Eye (tissue), 1 donor: ENCODE results near the gene USP2.

Experiments
- DNase-seq: peaks from one replicate; pipeline ENCODE4 v3.0.0-alpha.2; 2015

The USP2 gene

DNA sequence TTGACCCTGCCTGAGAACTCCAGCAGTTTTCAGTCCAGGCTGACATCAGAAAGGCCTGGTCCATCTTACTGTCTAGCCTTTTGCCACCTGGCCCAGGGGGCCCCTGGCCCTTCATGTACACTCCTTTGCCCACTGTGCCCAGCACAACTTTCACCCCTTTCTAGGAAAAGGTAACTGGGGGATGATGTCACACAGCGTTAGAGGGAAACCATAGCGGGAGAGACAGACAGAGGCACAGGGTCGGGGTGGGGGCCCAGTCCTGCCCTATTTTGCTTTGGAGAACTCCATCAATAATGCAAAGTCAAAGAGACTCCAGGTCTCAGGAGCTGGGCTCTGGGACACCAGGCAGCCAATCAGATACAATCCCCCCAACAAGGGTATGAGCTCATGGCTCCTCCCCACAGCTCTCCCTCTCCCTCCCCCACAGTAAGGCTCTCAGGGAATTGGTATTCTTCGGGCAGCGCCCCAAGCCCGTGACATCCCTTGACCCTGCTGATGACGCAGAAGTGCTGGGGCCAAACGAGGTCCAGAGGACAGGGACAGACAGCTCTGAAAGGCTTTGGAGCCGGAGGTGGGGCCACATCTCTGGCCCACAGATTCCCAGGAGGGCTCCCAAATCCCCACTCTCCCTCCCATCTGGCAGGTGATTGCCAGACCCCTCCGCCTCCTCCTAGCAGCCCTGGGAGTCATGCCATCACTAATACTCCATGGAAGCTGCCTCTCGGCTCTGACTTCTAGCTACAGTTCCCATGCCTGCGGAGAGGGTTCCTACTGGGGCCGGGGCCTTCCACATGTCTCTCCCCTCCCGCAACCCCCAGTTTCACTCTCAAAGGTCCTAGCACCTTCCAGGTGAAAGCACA lies 5.9 kb downstream of the USP2 start:
- DNase-seq: peak; percentile 46

DNA sequence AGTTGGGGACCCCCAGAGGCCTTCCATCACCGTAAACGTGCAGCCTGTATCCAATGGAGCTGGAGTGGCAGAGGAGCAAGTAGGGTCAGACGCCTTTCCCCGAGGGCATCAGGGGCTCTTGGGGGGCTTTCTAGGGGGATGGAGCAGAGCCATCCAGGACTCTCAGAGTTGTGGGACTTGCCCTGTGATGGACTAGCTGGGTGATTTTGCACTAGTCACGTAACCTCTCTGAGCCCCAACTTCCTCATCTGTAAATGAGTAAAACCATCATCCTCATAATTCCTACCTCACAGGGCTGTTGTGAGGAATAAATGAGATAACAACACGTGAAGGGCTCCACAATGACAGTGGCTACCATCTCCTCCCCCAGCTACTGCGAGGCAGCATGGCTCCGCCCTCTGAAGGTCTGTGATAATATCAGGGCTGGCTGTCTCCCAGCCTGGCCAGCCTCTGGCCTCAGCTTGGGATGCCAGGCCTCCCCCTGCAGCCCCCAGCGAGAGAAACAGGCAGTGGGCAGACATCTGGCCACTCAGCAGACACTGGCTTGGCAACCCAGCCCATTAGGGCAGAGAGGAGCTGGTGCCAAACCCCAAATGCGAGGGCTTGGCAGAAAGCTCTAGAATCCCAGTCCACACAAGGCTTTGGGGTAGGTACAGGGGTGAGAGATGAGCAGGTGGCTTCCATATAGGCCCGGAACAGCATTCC lies 6.7 kb downstream of the USP2 start:
- no peak for DNase-seq

DNA sequence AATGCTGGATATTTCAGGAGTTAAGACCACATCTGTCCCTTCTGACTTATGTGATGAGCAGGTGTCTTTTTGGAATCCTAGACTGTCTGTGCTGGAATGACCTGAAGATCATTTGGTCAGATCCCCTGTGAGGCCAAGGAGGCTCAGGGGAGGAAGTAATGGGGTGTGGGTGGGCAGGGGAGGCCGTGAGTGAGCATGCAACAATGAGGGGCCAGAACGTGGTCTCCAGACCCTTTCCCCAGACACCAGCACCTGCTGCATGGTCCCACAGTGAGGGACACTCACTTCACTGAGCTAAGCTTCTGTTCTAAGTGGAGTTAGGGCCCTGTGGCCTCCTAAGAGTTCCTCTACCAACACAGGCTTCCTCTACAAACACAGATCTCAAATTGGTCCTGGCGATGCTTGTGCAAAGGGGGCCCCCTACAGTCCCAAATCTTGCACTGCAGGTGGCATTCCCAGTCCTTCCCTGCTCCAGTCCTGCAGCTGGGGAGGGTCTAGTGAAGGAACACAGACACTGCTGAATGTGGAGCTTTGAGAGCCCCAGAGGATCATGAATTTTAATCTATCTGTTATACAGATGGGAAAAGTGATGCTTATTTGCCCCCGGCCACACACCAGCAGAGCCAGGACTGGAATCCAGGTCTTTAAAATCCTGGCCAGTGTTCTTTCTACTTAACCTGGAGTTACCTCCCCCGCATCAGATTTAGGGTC lies 7.4 kb downstream of the USP2 start:
- DNase-seq: peak; percentile 94

DNA sequence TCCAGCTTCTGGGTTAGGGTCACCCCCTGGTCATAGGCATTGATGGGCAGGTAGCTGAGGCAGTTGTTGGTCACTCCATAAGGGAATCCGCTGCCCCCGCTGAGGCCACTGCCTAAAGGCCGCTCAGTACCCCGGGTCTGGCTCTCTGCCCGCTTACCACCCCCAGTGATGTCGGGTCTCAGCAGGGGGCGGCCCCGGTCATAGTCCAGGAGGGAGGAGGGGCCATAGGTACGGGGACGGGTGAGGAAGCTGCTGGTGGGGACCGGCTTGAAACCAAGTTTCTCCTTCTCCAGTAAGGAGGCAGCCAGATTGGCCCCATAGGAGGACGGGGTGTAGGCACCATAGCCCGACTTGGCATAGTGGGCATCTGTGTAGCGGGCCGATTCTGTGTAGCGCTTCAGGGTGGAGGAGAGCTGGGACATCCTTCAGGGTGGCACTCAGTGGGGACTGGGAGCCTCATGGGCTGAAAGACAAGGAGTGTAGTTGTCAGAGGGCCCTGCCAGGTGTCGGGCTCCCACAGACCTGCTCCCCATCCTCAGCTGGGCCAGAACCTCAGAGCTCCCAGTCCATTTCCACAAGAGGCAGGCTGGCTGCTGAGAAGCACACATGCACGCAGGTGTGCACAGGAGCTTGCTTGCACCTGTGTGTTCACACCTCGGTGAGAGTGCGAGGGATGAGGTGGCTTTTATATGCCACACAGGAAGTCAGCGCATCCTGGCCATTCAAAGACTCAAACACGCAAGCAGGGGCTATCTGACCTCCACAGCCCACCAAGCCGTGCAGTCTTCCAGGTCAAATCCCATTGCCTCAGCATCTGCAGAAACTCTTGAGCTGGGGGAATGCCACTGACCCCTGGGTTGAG lies 8.2 kb downstream of the USP2 start:
- DNase-seq: no peak

DNA sequence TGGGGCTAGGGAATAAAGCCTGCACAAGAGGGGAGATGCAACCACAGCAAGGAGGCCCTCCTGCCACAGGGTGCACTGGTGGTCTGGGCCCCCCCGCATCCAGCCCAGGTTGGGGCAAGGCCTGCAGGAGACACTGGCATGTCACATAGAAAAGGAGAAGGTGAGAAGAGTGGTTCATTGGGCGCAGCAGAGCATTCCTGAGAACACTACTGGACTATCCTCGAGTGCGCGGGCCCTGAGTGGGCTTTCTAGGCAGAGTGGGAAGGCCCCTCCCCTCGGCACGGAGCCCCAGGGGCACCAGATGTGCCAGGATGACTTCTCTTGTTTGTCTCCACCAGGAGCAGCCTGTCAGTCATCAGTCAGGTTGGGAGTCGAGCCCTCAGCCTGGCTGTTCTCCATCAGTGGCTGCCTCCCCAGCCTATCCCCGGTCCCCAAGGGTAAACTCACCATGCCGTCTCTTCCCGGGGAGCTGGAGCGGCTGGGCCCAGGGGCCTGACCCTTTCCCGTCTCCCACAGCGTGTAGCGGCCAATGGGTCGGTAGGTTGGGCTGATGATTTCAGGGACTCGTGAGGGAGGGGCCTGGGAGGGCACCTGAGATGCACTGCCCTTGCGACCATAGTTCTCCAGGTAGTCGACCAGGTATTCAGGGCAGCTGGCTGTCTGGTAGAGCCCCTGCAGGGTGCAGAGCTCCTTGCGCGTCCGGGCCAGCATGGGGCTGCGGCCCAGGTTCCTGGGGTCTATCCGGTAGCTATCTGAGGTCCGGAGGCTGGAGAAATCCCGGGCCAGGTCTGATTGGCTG lies 9.0 kb downstream of the USP2 start:
- DNase-seq: no peak

DNA sequence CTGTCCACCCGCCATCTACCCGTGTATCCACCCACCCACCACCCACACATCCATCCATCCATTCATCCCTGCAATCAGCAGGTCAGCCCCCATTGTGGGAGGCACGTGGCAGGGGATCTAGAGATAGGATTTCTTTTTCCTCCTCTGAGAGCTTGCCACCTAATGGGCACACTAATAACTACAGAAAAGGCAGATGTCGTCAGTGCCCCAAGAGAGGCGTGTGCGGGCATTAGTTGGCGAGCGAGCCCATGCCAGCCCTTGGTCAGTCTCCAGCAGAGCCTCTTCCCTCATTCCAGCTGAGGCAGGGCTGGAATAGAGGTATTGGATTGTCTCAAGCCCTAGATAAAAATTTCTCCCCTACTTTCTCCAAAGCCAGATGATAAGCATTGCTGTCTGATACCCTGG lies 9.7 kb downstream of the USP2 start:
- peak; percentile 63 for DNase-seq

GRCh38 chr11:119371067-119371601 lies 10.4 kb downstream of the USP2 start:
- no peak for DNase-seq

DNA sequence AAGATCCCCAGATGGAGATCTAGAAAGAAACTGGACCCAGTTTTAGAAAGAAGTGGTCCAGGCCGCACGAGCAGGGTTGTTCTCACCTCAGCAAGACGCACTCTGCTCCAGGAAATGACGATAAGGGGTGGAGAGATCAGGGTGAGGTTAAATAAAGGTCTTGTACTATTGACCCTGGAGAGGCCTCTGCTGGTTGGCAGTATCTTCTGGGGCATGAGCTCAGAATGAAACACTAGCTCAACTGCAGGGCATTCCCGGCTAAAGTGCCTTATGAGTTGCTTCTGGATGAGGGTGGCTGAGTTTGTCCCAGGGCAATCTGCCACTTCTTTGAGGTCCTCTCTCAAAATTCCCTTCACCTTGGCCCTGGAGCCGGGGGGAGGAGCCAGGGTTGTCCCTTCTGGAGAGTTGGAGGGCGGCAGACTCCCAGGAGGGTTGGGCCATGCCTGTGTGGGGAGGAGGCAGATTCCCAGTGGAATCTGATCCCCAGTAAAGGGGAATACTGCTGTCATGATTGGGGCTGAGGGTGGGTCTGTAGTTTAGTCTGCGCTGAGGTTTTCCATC lies 10.9 kb downstream of the USP2 start:
- DNase-seq: no peak

- DNase-seq: peak; percentile 69
Measured at GRCh38 chr11:119369132-119369925, 12.2 kb downstream of the USP2 start.

DNA sequence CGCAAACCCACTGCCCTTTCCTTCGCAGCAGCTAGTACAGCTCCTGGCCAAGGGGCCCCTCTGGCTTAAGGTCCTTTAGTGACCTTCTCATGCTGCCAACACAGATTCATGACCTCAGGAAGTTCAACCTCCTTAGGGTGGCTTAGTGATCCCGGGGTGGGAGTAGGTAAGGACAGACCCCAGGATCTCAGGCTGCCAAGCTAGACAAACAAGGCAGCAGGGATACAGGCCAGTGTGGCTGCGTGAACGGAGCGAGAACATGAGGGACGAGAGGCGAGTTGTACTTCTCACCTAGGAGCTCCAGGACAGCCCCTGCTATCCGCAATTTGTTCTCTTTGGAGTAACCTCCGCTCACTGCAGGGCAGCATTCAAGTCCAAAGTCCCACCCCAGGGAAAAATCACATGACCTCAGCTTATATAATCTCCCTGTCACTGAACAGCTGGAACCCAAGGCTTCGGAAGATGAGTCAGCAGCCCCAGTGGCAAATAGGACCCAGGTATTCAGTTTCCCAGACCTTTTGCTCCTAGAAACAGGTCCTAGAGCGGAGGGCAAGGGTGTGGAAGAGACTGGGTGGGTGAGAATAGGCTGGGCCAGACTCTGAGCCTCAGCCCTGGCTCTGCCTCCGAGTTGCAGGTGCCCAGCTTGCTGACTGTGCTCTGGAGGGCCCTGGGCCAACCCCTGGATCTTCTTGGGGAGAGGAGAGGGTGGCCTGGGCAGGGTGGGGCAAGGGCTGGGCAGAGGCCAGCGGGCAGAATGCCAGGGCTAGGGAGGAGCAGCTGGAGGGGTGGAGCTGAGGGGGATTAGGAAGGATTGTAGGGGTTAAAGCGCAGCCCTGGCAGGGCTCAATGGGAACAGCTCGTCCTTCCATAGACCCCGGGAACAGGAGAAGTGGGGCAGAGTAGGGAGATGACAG lies 13.1 kb downstream of the USP2 start:
- DNase-seq: peak; percentile 63

DNA sequence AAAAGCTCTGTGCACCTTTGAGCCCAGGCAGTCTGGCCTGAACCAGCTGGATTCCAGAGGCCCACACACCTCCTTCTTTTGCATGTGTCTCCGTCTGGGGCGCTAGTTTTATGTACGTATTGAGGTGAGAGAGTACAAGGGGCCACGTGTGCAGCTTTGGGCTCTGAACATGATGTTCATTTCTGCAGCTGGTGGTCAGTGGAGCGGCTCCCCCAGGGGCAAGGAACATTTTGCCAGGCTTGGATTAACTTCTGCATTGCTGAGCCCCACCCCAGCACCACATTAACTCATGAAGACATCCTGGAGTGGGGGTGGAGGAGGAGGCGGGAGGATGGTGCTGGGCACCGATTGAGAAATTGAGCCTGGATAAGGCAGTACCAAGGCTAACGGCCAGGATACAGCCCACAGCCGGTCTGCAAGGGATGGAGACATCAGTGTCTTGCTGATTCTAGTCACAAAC lies 13.8 kb downstream of the USP2 start:
- DNase-seq: no peak

DNA sequence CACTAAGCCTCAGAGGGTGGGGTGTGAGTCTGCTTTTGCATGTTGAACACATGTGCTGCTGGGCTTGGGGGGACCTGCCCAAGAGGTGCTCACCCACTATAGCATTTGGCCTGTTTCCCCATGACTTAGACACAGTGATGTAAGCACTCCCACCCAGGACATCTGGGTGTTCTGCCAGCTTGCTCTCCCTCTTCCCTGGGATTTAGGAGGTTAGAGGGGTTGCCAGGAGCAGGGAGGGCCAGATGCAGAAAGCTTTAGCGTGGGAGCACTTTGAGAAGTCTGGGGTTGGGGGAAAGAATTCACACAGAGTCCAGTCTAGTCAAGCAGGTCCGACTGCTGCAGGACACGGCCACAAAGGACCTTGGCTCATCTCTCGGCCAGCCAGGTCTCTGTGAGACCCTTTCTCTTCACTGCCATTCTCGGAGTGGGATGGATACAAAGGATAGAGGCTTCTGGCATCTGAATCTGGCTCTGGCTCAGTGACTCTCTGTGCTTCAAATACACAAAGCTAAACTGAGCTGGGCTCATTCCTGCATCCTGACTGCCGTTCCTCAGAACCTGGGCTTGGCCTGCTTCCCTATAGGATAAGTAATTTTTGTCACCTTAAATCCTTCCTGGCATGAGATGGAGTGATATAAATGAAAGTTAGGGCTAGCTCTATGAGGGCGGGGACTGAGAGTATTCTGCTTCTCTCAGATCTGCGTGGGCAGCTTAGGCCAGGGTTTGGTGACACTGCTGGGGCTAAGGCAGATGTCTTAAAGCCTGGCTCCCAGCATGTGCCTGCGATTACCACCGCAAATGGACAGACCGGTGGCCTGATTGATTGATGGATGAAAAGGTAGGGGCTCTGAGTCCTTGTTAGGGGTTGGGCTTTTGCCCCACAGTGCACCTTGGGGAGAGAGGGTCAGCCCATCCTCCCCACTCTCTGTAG lies 14.5 kb downstream of the USP2 start:
- DNase-seq: no peak

DNA sequence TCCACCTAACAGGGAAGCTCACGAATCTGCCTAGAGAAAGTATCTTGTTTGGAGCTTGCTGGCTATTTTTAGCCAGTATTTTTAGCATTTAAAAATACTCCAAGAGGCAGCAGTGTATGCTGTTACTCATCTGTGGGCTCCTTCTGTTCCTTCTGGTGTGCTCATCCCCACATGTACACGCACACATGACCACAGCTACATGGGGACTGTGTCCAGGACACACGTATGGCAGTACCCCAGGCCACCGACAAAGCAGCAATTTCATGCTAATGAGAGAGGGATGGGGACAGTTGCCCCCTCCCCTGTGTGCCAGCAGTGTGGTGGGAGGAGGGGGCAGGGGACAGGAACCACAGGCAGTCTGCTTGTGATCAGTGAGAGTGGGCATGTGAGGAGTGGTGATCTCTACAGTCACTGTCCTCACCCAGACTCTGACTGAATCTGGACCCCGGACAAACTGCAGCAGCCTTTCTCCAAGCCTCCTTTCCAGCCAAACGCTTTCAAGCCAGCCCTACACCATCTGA lies 16.4 kb downstream of the USP2 start:
- no peak for DNase-seq

GRCh38 chr11:119363851-119364590 lies 17.5 kb downstream of the USP2 start:
- peak; percentile 82 for DNase-seq

DNA sequence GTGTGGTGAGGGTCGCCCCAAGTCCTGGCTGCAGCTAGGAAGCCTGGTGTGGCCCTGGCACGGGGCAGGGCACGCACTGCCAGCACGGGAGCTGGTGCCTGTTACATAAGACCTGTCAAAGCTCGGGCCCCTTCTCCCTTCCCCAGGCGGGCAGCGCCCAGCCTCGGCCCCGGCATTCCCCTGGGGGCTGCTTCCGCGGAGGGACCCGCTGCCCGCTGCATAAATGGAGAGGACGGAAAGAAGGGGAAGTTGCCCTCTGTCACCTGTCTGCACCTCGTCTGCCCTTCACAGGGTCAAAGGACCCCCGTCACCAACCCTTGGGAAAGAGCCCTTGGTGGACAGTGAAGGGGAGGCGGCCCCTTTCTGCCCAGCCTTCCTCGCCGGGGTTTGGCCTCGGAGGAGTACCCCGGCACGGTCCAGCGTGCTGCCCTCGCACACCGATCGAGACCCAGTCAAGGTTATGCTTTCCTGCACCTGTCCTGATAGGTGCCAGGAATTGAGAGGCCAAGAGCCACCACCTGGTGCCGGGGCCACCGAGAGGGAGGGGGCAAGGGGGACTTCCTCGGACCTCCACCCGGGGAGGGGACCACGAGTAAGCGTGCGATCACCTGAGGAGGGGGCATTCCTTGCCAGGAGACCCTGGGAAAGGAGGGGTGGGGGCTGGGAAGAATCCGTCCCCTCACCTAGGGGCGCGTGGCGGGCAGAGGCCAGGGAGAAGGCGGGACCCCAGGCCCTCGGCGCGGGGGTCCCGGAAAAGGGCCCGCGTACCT lies 18.2 kb downstream of the USP2 start:
- no peak for DNase-seq

DNA sequence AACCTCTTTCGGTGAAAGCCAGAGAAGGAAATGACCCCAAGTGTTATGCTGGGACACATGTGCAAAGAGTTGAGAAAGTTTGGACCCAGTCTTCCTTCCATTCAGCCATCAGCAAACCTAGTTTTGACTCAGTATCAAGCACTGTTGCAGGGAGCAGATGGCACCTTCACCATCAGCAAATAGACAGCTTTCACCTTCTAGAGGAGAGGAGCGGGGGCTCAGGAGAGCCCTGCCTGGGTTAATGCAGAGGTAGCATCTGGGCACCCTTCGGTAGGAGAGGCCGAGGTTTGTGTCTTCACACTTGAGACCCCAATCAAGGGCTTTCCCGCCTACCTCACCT lies 18.8 kb downstream of the USP2 start:
- DNase-seq: no peak
